ENCODE data around the gene SOX6.
A peak's percentile ranks its signal among the peaks of the same experiment; 100 is the strongest.

SOX6 gene

GRCh38 chr11:16211407-16211806, 144.9 kb downstream of the SOX6 start:
- TF ChIP-seq CTCF (IDR thresholded peaks at IDR 0.05; ENCODE audit: low read depth, low read length, missing control alignments): no peak
- in situ Hi-C loops (cut with HindIII; ENCODE audit: low pct_ligation_motif_present, low sequenced_read_pairs): no loop called here
- no peak overlapping the region for H3K4me3 ChIP-seq (ENCODE audit: low read depth, low read length)

GRCh38 chr11:16204261-16204660, 152.1 kb downstream of the SOX6 start:
- no peak for TF ChIP-seq CTCF (IDR thresholded peaks at IDR 0.05; ENCODE audit: low read depth, low read length, missing control alignments)
- in situ Hi-C loops (cut with HindIII; ENCODE audit: low pct_ligation_motif_present, low sequenced_read_pairs): no loop called here
- no peak overlapping the region for H3K4me3 ChIP-seq (ENCODE audit: low read depth, low read length)
- H3K27ac ChIP-seq: no peak overlapping the region
- DNase-seq: no peak
- H3K27me3 ChIP-seq (replicated peaks): no peaks in the 10 kb centered on the region
- H3K36me3 ChIP-seq (replicated peaks): no peaks in the 10 kb centered on the region

More at GRCh38 chr11:16211407-16211806, 144.9 kb downstream of the SOX6 start:
- no peaks in the 10 kb centered on the region for H3K36me3 ChIP-seq (replicated peaks)
- no peak for DNase-seq
- no peaks in the 10 kb centered on the region for H3K27me3 ChIP-seq (replicated peaks)
- no peak overlapping the region for H3K27ac ChIP-seq

- peak; percentile 16 for DNase-seq
- H3K36me3 ChIP-seq (replicated peaks): no peaks in the 10 kb centered on the region
- in situ Hi-C loops (cut with HindIII; ENCODE audit: low pct_ligation_motif_present, low sequenced_read_pairs): no loop called here
- H3K4me3 ChIP-seq (ENCODE audit: low read depth, low read length): no peak overlapping the region
- H3K27ac ChIP-seq: no peak overlapping the region
- no peaks in the 10 kb centered on the region for H3K27me3 ChIP-seq (replicated peaks)
- TF ChIP-seq CTCF (IDR thresholded peaks at IDR 0.05; ENCODE audit: low read depth, low read length, missing control alignments): no peak
These were observed 160.7 kb downstream of the SOX6 start for GRCh38 chr11:16195651-16196050.

- no peak for DNase-seq
- no peak for TF ChIP-seq CTCF (IDR thresholded peaks at IDR 0.05; ENCODE audit: low read depth, low read length, missing control alignments)
- in situ Hi-C loops (cut with HindIII; ENCODE audit: low pct_ligation_motif_present, low sequenced_read_pairs): no loop called here
- Histone ChIP-seq H3K27ac (no peak overlapping the region), H3K4me3 (ENCODE audit: low read depth, low read length) (no peak overlapping the region), H3K36me3 (replicated peaks) (no peaks in the 10 kb centered on the region), H3K27me3 (replicated peaks) (no peaks in the 10 kb centered on the region)
These were observed 161.8 kb downstream of the SOX6 start for GRCh38 chr11:16194566-16194965.

- H3K27ac ChIP-seq: no peak overlapping the region
These were observed 162.4 kb downstream of the SOX6 start for GRCh38 chr11:16193897-16194381.

More at GRCh38 chr11:16193897-16194381, 162.4 kb downstream of the SOX6 start:
- Histone ChIP-seq H3K36me3 (replicated peaks) (no peaks in the 10 kb centered on the region), H3K4me3 (ENCODE audit: low read depth, low read length) (no peak overlapping the region), H3K27me3 (replicated peaks) (no peaks in the 10 kb centered on the region)
- no peak for TF ChIP-seq CTCF (IDR thresholded peaks at IDR 0.05; ENCODE audit: low read depth, low read length, missing control alignments)
- no peak for DNase-seq
- in situ Hi-C loops (cut with HindIII; ENCODE audit: low pct_ligation_motif_present, low sequenced_read_pairs): no loop called here

Data from brain microvascular endothelial cell (primary cell).